Measurements from ENCODE around the gene APLP2.

Gene APLP2

GRCh38 chr11:130180896-130181294, 111.2 kb downstream of the APLP2 start:
- TF ChIP-seq TAF1 (IDR thresholded peaks at IDR 0.05; ENCODE audit: low read depth) (no peak), MAX (IDR thresholded peaks at IDR 0.05) (no peak), EGR1 (IDR thresholded peaks at IDR 0.05) (no peak), ZBTB7A (IDR thresholded peaks at IDR 0.05; ENCODE audit: low read depth) (no peak), TEAD4 (IDR thresholded peaks at IDR 0.05) (no peak), YY1 (IDR thresholded peaks at IDR 0.05; ENCODE audit: low read depth) (no peak), REST (IDR thresholded peaks at IDR 0.05; ENCODE audit: low read depth) (no peak), EP300 (IDR thresholded peaks at IDR 0.05; ENCODE audit: borderline replicate concordance) (no peak), CEBPB (IDR thresholded peaks at IDR 0.05) (no peak), TCF12 (IDR thresholded peaks at IDR 0.05; ENCODE audit: low read depth) (no peak), RAD21 (IDR thresholded peaks at IDR 0.05; ENCODE audit: low read depth) (no peak), CREB1 (IDR thresholded peaks at IDR 0.05; ENCODE audit: low read depth) (no peak), USF1 (IDR thresholded peaks at IDR 0.05) (no peak), FOXM1 (IDR thresholded peaks at IDR 0.05; ENCODE audit: borderline replicate concordance, low read depth) (no peak), NFIC (IDR thresholded peaks at IDR 0.05) (no peak)

DNA sequence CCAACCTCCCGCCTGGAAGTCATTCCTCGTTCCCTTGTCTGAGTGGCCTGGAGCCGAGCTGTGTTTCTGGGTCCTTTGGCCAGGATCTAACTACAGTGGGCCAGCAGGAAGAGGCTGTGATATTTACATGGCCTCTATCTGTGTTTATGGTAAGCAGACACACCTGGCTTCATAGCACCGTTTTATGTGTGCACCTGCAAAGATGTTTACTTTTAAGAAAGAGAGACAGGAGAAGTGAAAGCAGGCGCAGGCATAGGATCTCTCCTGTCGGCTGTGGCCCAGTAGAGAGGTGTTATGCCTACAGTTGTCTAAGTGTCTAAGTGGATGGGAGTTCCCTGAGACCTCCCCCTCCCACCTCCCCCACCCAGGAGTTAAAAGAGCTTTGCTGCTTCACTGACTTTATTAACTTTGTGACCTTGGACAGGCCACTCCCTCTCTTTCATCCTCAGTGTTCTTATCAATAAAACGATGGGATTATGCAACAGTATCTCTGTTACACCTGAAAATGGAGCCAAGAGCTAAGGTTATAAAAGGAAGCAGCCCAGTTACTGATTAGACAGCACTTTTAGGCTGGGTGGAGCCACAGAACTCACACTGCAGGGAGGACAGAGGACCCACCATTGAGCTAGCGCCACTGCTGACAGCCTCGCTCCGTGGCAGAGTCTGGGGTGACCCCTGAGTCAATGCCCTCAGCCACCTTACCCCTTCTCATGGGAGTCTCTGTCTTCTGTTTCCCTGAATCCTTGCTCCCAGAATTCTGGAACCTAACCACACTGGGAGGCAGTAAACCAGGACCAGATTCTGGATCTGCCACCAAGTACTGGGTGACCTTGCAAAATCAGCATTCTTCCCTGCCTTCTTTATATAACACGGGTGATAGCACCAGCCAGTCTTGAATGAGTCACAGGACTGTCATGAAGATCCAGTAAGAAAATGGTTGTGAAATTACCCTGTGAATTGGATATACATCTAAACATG, 111.9 kb downstream of the APLP2 start:
- peak; percentile 83 for TF ChIP-seq CEBPB (IDR thresholded peaks at IDR 0.05)
- TF ChIP-seq ZBTB7A (IDR thresholded peaks at IDR 0.05; ENCODE audit: low read depth), result no peak
- peak; percentile 53 for TF ChIP-seq EP300 (IDR thresholded peaks at IDR 0.05; ENCODE audit: borderline replicate concordance)
- peak; percentile 3; the same call in 1 of the 2 replicates for TF ChIP-seq YY1 (IDR thresholded peaks at IDR 0.05; ENCODE audit: low read depth)
- TF ChIP-seq MAX (IDR thresholded peaks at IDR 0.05), result 0 out of 2 replicates have a peak, but pooled peaks have one; percentile 12
- no peak for TF ChIP-seq TAF1 (IDR thresholded peaks at IDR 0.05; ENCODE audit: low read depth)
- no peak for TF ChIP-seq RAD21 (IDR thresholded peaks at IDR 0.05; ENCODE audit: low read depth)
- peak; percentile 40; the same call in 1 of the 2 replicates for TF ChIP-seq NFIC (IDR thresholded peaks at IDR 0.05)
- TF ChIP-seq CREB1 (IDR thresholded peaks at IDR 0.05; ENCODE audit: low read depth), result no peak
- peak; percentile 48; the same call in 1 of the 2 replicates for TF ChIP-seq TCF12 (IDR thresholded peaks at IDR 0.05; ENCODE audit: low read depth)
- no peak for TF ChIP-seq TEAD4 (IDR thresholded peaks at IDR 0.05)

DNA sequence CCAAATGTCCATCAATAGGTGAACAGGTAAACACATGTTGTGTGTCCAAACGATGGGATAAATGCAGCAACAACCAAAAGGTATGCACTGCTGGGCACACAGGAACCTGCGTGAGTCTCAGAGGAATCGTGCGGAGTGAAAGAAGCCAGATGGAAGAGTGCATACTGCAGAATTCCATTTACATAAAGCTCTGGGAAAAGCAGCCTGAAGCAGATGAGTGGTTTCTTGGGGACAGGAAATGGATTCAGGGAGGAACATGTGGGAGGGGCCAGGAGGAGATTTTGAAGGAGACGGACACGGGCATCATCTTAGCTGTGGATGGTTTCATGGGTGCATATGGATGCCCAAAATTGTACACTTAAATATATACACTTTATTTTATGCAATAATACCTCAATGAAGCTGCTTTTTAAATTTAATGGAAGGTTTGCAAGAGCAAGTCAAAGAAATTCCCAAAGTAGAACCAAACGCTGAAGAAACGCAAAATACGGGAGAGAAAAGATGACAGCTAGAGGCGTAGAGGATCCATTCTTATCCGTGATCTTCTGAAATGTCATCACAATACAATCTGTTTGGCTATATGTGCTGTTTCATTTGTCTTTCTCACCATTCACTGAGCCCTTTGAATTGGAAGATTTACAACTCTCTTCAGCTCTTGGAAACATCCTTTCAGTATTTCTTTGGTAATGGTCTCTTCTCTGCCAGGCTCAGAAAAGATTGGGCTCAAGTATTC, 114.3 kb downstream of the APLP2 start:
- no peak for TF ChIP-seq EGR1 (IDR thresholded peaks at IDR 0.05)
- no peak for TF ChIP-seq MAX (IDR thresholded peaks at IDR 0.05)
- no peak for TF ChIP-seq TAF1 (IDR thresholded peaks at IDR 0.05; ENCODE audit: low read depth)
- no peak for TF ChIP-seq USF1 (IDR thresholded peaks at IDR 0.05)
- no peak for TF ChIP-seq TEAD4 (IDR thresholded peaks at IDR 0.05)
- no peak for TF ChIP-seq CEBPB (IDR thresholded peaks at IDR 0.05)
- no peak for TF ChIP-seq EP300 (IDR thresholded peaks at IDR 0.05; ENCODE audit: borderline replicate concordance)
- no peak for TF ChIP-seq NFIC (IDR thresholded peaks at IDR 0.05)
- TF ChIP-seq CREB1 (IDR thresholded peaks at IDR 0.05; ENCODE audit: low read depth), result no peak
- TF ChIP-seq ZBTB7A (IDR thresholded peaks at IDR 0.05; ENCODE audit: low read depth), result no peak
- no peak for TF ChIP-seq FOXM1 (IDR thresholded peaks at IDR 0.05; ENCODE audit: borderline replicate concordance, low read depth)
- no peak for TF ChIP-seq REST (IDR thresholded peaks at IDR 0.05; ENCODE audit: low read depth)
- no peak for TF ChIP-seq YY1 (IDR thresholded peaks at IDR 0.05; ENCODE audit: low read depth)

- TF ChIP-seq FOXM1 (IDR thresholded peaks at IDR 0.05; ENCODE audit: borderline replicate concordance, low read depth), result no peak
- no peak for TF ChIP-seq EP300 (IDR thresholded peaks at IDR 0.05; ENCODE audit: borderline replicate concordance)
- TF ChIP-seq NFIC (IDR thresholded peaks at IDR 0.05), result no peak
- TF ChIP-seq REST (IDR thresholded peaks at IDR 0.05; ENCODE audit: low read depth), result no peak
- no peak for TF ChIP-seq TAF1 (IDR thresholded peaks at IDR 0.05; ENCODE audit: low read depth)
- no peak for TF ChIP-seq CEBPB (IDR thresholded peaks at IDR 0.05)
- TF ChIP-seq CREB1 (IDR thresholded peaks at IDR 0.05; ENCODE audit: low read depth), result no peak
- no peak for TF ChIP-seq RAD21 (IDR thresholded peaks at IDR 0.05; ENCODE audit: low read depth)
- TF ChIP-seq ZBTB7A (IDR thresholded peaks at IDR 0.05; ENCODE audit: low read depth), result no peak
- TF ChIP-seq TEAD4 (IDR thresholded peaks at IDR 0.05), result no peak
- no peak for TF ChIP-seq TCF12 (IDR thresholded peaks at IDR 0.05; ENCODE audit: low read depth)
- TF ChIP-seq YY1 (IDR thresholded peaks at IDR 0.05; ENCODE audit: low read depth), result no peak
- TF ChIP-seq USF1 (IDR thresholded peaks at IDR 0.05), result no peak
- TF ChIP-seq EGR1 (IDR thresholded peaks at IDR 0.05), result no peak
- TF ChIP-seq MAX (IDR thresholded peaks at IDR 0.05), result no peak
Measured at GRCh38 chr11:130187096-130187495, 117.4 kb downstream of the APLP2 start.

Measured in Ishikawa (cell line).